PC-3 (cell line): ENCODE results near the gene USP17L13. TPM values are rescaled to one million over a fixed set of nuclear protein-coding genes. Genes with fewer than 3 reads are reported as not detected.
"Not testable (repeated sequence)": the region's sequence is repeated elsewhere in the genome, so short reads cannot be mapped to it uniquely, and the experiment has no call there.

ENCODE experiments used
- ATAC-seq: fragments of 200-7000 bp; cut with Tn5 transposase; 2 replicates; pipeline ENCODE4 v1.9.1; 2020; ENCODE audit warnings: mild to moderate bottlenecking, moderate library complexity
- BruUV-seq: library from RNA; stranded (reverse); fragments of 400-500 nt; replicated peaks from 2 replicates; lab custom pipeline; 2021; lab: Mats Ljungman, UMichigan
- CTCF ChIA-PET: fragments of 300-600 bp; sonication (Branson Sonifier 250); formaldehyde crosslinking; loops from one replicate; lab custom pipeline; 2022; ENCODE audit warnings: antibody characterized with exemption; lab: Charles Lee
- POLR2A ChIA-PET: fragments of 300-600 bp; sonication (Branson Sonifier 250); formaldehyde crosslinking; loops from one replicate; lab custom pipeline; 2022; ENCODE audit warnings: antibody characterized with exemption; ENCODE audit not compliant: unreplicated experiment; lab: Charles Lee
- DNase-seq: peaks from one replicate; pipeline ENCODE4 v3.0.0-alpha.2; 2015
- H2AFZ ChIP-seq: fragments of 300-600 bp; sonication (generic); 2 replicates; pipeline ENCODE4 v1.6.0; 2016; ENCODE audit warnings: antibody characterized with exemption, low read length
- H3F3A ChIP-seq: fragments of 300-600 bp; sonication (generic); one replicate; pipeline ENCODE4 v1.6.0; 2017; ENCODE audit warnings: antibody characterized with exemption, low read length, control low read depth, mild to moderate bottlenecking; ENCODE audit not compliant: unreplicated experiment
- H3K27ac ChIP-seq: fragments of 300-600 bp; sonication (generic); 2 replicates; pipeline ENCODE4 v1.5.1; 2016; ENCODE audit warnings: mild to moderate bottlenecking, low read length
- H3K27me3 ChIP-seq: fragments of 300-600 bp; sonication (generic); 2 replicates; pipeline ENCODE4 v1.6.1; 2016; ENCODE audit warnings: low read length, mixed read lengths
- H3K36me3 ChIP-seq: fragments of 300-600 bp; sonication (generic); 2 replicates; pipeline ENCODE4 v1.6.1; 2016; ENCODE audit warnings: low read depth, mixed run types, low read length, mixed read lengths
- H3K4me1 ChIP-seq: fragments of 300-600 bp; sonication (generic); 2 replicates; pipeline ENCODE4 v1.5.1; 2016; ENCODE audit warnings: low read length; ENCODE audit not compliant: insufficient read depth
- H3K4me2 ChIP-seq: fragments of 300-600 bp; sonication (generic); 2 replicates; pipeline ENCODE4 v1.6.0; 2016; ENCODE audit warnings: low read length
- H3K4me3 ChIP-seq: fragments of 300-600 bp; sonication (generic); 2 replicates; pipeline ENCODE4 v1.5.1; 2016; ENCODE audit warnings: mild to moderate bottlenecking, low read length, mixed read lengths
- H3K79me2 ChIP-seq: fragments of 300-600 bp; sonication (generic); 2 replicates; pipeline ENCODE4 v1.6.1; 2017; ENCODE audit warnings: low read length, mixed read lengths
- H3K9ac ChIP-seq: fragments of 300-600 bp; sonication (generic); 2 replicates; pipeline ENCODE4 v1.6.0; 2016; ENCODE audit warnings: mild to moderate bottlenecking, low read length
- H3K9me2 ChIP-seq: fragments of 300-600 bp; sonication (generic); replicated peaks from 2 replicates; pipeline ENCODE4 v1.6.1; 2016; ENCODE audit warnings: mixed run types, low read length, mixed read lengths
- H3K9me3 ChIP-seq: fragments of 300-600 bp; sonication (generic); 2 replicates; pipeline ENCODE4 v1.6.1; 2016; ENCODE audit warnings: low read length, mixed read lengths
- H4K20me1 ChIP-seq: fragments of 300-600 bp; sonication (generic); 2 replicates; pipeline ENCODE4 v1.6.1; 2016; ENCODE audit warnings: low read length, mixed read lengths
- intact Hi-C: fragments of 100-400 bp; cut with micrococcal nuclease; formaldehyde crosslinking; loops from 2 replicates; pipeline ENCODE4 v1.9.0; 2023
- total RNA-seq: library from RNA; depleted of rRNA; stranded (reverse); fragments of >200 nt; gene quantifications from 2 replicates; pipeline ENCODE4 v1.2.3, GENCODE V29; 2014

Gene USP17L13
- total RNA-seq, 1 experiment from 2014 or later = not detected

DNA sequence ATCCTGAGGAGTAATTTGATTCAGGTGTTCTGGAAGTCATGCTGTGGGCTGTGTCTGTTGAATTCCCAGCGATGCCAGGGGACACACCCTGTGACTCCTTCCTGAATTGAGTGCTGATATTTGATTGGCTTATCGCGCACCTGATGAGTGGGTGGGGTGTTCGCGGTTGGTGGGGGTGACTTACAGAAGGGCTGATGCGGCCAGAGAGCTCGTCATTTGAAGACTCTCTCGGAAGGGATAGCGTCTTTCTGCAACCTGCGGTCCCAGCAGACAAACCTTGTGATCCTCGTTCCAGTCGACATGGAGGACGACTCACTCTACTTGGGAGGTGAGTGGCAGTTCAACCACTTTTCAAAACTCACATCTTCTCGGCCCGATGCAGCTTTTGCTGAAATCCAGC is 9.4 kb downstream of the USP17L13 start, which contains the start of gene USP17L15:
USP17L15 (plus strand) TSS at position 301 of the 400 bp plus-strand sequence; CDS start at position 301, 0 bp downstream.
- H3K36me3 ChIP-seq, BruUV-seq, CTCF ChIA-PET, H3K79me2 ChIP-seq, H3F3A ChIP-seq, ATAC-seq, DNase-seq, H3K9me3 ChIP-seq, POLR2A ChIA-PET, H3K9me2 ChIP-seq, H3K4me2 ChIP-seq, intact Hi-C loops, H3K4me3 ChIP-seq, H3K27me3 ChIP-seq, H3K27ac ChIP-seq, H2AFZ ChIP-seq, H3K4me1 ChIP-seq, H3K9ac ChIP-seq, H4K20me1 ChIP-seq: not testable (repeated sequence)

DNA sequence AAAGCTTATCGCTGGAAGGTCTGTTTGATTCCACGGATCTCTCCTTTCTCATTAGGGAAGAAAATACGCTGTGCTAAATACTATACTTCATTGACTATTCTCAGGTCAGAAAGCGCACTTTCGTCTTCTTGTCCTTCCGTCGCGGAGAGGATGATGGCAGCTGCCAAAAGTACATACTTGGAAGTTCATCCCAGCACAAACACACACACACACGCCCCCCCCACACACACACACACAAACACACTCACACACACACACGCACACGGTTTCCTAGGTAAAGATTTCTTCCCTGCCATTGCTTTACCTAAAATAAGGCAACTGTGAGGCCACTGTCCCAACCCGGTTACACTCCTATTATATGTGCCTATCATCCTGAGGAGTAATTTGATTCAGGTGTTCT is 13.8 kb downstream of the USP17L13 start:
- H3K4me1 ChIP-seq, H3K4me2 ChIP-seq, H3K9ac ChIP-seq, BruUV-seq, H3F3A ChIP-seq, H3K79me2 ChIP-seq, H3K27ac ChIP-seq, H4K20me1 ChIP-seq, H3K36me3 ChIP-seq, H3K4me3 ChIP-seq, ATAC-seq, intact Hi-C loops, H3K27me3 ChIP-seq, H3K9me2 ChIP-seq, DNase-seq, CTCF ChIA-PET, H3K9me3 ChIP-seq, POLR2A ChIA-PET, H2AFZ ChIP-seq: not testable (repeated sequence)

DNA sequence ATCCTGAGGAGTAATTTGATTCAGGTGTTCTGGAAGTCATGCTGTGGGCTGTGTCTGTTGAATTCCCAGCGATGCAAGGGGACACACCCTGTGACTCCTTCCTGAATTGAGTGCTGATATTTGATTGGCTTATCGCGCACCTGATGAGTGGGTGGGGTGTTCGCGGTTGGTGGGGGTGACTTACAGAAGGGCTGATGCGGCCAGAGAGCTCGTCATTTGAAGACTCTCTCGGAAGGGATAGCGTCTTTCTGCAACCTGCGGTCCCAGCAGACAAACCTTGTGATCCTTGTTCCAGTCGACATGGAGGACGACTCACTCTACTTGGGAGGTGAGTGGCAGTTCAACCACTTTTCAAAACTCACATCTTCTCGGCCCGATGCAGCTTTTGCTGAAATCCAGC is 18.9 kb downstream of the USP17L13 start, which contains the start of gene USP17L17:
USP17L17 (plus strand) TSS at position 301 of the 400 bp plus-strand sequence; CDS start at position 301, 0 bp downstream.
- BruUV-seq, H4K20me1 ChIP-seq, H3K9me3 ChIP-seq, H3K36me3 ChIP-seq, CTCF ChIA-PET, H3F3A ChIP-seq, H3K27me3 ChIP-seq, H3K79me2 ChIP-seq, H3K4me3 ChIP-seq, H3K9me2 ChIP-seq, H2AFZ ChIP-seq, H3K4me2 ChIP-seq, intact Hi-C loops, H3K4me1 ChIP-seq, DNase-seq, POLR2A ChIA-PET, ATAC-seq, H3K27ac ChIP-seq, H3K9ac ChIP-seq: not testable (repeated sequence)

DNA sequence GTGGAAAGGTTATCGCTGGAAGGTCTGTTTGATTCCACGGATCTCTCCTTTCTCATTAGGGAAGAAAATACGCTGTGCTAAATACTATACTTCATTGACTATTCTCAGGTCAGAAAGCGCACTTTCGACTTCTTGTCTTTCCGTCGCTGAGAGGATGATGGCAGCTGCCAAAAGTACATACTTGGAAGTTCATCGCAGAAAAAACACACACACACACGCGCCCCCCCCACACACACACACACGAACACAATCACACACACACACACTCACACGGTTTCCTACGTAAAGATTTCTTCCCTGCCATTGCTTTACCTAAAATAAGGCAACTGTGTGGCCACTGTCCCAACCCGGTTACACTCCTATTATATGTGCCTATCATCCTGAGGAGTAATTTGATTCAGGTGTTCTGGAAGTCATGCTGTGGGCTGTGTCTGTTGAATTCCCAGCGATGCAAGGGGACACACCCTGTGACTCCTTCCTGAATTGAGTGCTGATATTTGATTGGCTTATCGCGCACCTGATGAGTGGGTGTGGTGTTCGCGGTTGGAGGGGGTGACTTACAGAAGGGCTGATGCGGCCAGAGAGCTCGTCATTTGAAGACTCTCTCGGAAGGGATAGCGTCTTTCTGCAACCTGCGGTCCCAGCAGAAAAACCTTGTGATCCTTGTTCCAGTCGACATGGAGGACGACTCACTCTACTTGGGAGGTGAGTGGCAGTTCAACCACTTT is 23.4 kb downstream of the USP17L13 start, which contains the start of gene USP17L18:
USP17L18 (plus strand) TSS at position 678 of the 728 bp plus-strand sequence; CDS start at position 678, 0 bp downstream.
- ATAC-seq, H3K4me3 ChIP-seq, H4K20me1 ChIP-seq, CTCF ChIA-PET, H2AFZ ChIP-seq, H3K9ac ChIP-seq, H3F3A ChIP-seq, H3K4me1 ChIP-seq, H3K9me3 ChIP-seq, H3K36me3 ChIP-seq, intact Hi-C loops, H3K4me2 ChIP-seq, DNase-seq, H3K27ac ChIP-seq, H3K27me3 ChIP-seq, H3K79me2 ChIP-seq, BruUV-seq, POLR2A ChIA-PET, H3K9me2 ChIP-seq: not testable (repeated sequence)

DNA sequence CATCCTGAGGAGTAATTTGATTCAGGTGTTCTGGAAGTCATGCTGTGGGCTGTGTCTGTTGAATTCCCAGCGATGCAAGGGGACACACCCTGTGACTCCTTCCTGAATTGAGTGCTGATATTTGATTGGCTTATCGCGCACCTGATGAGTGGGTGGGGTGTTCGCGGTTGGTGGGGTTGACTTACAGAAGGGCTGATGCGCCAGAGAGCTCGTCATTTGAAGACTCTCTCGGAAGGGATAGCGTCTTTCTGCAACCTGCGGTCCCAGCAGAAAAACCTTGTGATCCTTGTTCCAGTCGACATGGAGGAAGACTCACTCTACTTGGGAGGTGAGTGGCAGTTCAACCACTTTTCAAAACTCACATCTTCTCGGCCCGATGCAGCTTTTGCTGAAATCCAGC is 28.4 kb downstream of the USP17L13 start, which contains the start of gene USP17L19:
USP17L19 (plus strand) TSS at position 301 of the 400 bp plus-strand sequence; CDS start at position 301, 0 bp downstream.
- CTCF ChIA-PET, POLR2A ChIA-PET: not testable (repeated sequence)

DNA sequence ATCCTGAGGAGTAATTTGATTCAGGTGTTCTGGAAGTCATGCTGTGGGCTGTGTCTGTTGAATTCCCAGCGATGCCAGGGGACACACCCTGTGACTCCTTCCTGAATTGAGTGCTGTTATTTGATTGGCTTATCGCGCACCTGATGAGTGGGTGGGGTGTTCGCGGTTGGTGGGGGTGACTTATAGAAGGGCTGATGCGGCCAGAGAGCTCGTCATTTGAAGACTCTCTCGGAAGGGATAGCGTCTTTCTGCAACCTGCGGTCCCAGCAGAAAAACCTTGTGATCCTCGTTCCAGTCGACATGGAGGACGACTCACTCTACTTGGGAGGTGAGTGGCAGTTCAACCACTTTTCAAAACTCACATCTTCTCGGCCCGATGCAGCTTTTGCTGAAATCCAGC is 33.1 kb downstream of the USP17L13 start, which contains the start of gene USP17L20:
USP17L20 (plus strand) TSS at position 301 of the 400 bp plus-strand sequence; CDS start at position 301, 0 bp downstream.
- H3K36me3 ChIP-seq, H3K79me2 ChIP-seq, H3K27ac ChIP-seq, POLR2A ChIA-PET, DNase-seq, BruUV-seq, H3K9me2 ChIP-seq, H3K9ac ChIP-seq, H4K20me1 ChIP-seq, H3K27me3 ChIP-seq, H3K9me3 ChIP-seq, H3K4me3 ChIP-seq, H2AFZ ChIP-seq, ATAC-seq, H3K4me2 ChIP-seq, H3K4me1 ChIP-seq, H3F3A ChIP-seq, intact Hi-C loops, CTCF ChIA-PET: not testable (repeated sequence)

More for the DNA sequence above, 28.4 kb downstream of the USP17L13 start, which contains the start of gene USP17L19:
- H3F3A ChIP-seq, ATAC-seq, DNase-seq, H3K9me3 ChIP-seq, H3K27me3 ChIP-seq, H3K79me2 ChIP-seq, H3K9ac ChIP-seq, H3K4me1 ChIP-seq, H4K20me1 ChIP-seq, H2AFZ ChIP-seq, H3K36me3 ChIP-seq, H3K4me3 ChIP-seq, H3K9me2 ChIP-seq, intact Hi-C loops, BruUV-seq, H3K27ac ChIP-seq, H3K4me2 ChIP-seq: not testable (repeated sequence)
